KOPT-K1 (cell line): ENCODE data around the gene TSPAN14.

ENCODE experiments used
- H3K27ac ChIP-seq: fragments of 200-600 bp; sonication (generic); 2 replicates; pipeline ENCODE4 v1.5.1; 2016; ENCODE audit warnings: antibody characterized with exemption, mild to moderate bottlenecking, low read depth, low read length; ENCODE audit not compliant: poor library complexity, severe bottlenecking
- H3K36me3 ChIP-seq: fragments of 200-600 bp; sonication (generic); 2 replicates; pipeline ENCODE4 v1.5.1; 2017; ENCODE audit warnings: antibody characterized with exemption, mild to moderate bottlenecking, low read length, moderate library complexity; ENCODE audit not compliant: insufficient read depth
- H3K9me3 ChIP-seq: fragments of 200-600 bp; sonication (generic); 2 replicates; pipeline ENCODE4 v1.5.1; 2017; ENCODE audit warnings: antibody characterized with exemption, low read length, mild to moderate bottlenecking; ENCODE audit not compliant: insufficient read depth, poor library complexity, severe bottlenecking

The TSPAN14 gene

GRCh38 chr10:80458263-80458625 is 4.1 kb downstream of the TSPAN14 start:
- H3K9me3 ChIP-seq, result no peaks in the 10 kb centered on the region
- H3K36me3 ChIP-seq, result no peaks in the 10 kb centered on the region
- peak overlapping the region; percentile 73 for H3K27ac ChIP-seq

DNA sequence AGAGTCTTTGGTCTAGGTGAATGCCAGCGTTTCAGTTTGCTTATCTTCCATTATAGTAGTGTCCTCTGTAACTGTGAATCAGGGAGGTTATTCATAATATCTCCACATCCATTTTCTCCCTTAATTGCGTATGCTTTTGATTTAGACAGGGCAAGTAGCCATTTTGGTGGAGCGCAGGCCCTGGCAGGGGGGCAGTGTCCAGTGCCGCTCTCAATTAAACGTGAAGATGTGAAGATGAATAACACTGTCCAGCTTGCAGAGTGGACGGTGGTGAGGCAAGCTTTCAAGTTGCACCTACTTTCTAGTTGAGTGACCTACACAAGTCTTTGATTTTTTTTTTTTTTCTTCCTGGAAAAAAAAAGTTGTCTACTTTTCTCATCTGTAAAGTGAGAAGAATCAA is 4.5 kb downstream of the TSPAN14 start:
- Histone ChIP-seq H3K9me3 (no peaks in the 10 kb centered on the region), H3K27ac (peak overlapping the region; percentile 73), H3K36me3 (no peaks in the 10 kb centered on the region)

GRCh38 chr10:80459047-80459865 is 5.1 kb downstream of the TSPAN14 start:
- no peaks in the 10 kb centered on the region for H3K9me3 ChIP-seq
- no peaks in the 10 kb centered on the region for H3K36me3 ChIP-seq
- H3K27ac ChIP-seq, result peak overlapping the region; percentile 73

GRCh38 chr10:80460399-80461207 is 6.5 kb downstream of the TSPAN14 start:
- no peaks in the 10 kb centered on the region for H3K36me3 ChIP-seq
- H3K9me3 ChIP-seq, result no peaks in the 10 kb centered on the region
- peak overlapping the region; percentile 73 for H3K27ac ChIP-seq

DNA sequence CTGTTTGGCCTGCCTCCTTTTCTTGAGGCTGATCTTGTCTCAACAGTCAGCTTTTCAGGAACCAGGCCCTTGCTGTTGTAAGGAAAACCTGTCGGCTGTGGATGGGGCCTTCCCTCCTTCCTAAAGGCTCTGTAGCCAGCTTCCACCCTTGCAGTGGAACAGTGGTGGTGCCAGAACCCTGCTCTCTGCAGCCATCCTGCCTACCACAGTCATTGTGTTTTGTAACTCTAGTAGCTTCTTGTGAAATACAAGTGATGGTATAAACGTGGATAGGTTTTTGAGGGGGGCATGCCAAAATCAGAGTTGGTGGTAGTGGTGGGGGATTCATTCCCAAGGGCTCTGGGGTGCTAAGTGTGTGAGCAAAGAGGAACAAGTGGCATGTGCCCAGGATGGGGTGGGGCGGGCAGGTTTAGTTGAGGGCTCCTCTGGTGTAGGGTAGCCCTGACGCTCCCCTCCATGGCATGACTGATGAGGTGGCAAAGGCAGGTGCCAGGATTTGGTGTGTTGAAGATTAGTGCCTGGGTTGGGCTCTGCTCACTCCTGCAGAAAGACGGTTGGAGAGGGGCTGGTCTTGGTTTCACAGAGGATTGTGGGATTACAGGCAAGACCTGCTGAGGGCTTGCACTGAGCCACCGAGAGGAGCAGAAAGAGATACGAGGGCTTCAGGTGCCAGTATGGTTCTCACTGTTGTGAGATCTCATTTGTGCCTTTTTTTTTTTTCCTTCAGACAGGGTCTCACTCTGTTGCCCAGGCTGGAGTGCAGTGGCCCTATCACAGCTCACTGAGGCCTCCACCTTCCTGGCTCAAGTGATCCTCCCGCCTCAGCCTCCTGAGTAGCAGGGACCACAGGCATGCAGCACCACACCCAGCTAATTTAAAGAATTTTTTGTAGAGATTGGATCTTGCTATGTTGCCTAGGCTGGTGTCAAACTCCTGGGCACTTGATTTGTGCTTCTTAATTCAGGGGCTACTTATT is 7.4 kb downstream of the TSPAN14 start:
- H3K27ac ChIP-seq, result peak overlapping the region; percentile 73
- H3K9me3 ChIP-seq, result no peaks in the 10 kb centered on the region
- no peaks in the 10 kb centered on the region for H3K36me3 ChIP-seq

DNA sequence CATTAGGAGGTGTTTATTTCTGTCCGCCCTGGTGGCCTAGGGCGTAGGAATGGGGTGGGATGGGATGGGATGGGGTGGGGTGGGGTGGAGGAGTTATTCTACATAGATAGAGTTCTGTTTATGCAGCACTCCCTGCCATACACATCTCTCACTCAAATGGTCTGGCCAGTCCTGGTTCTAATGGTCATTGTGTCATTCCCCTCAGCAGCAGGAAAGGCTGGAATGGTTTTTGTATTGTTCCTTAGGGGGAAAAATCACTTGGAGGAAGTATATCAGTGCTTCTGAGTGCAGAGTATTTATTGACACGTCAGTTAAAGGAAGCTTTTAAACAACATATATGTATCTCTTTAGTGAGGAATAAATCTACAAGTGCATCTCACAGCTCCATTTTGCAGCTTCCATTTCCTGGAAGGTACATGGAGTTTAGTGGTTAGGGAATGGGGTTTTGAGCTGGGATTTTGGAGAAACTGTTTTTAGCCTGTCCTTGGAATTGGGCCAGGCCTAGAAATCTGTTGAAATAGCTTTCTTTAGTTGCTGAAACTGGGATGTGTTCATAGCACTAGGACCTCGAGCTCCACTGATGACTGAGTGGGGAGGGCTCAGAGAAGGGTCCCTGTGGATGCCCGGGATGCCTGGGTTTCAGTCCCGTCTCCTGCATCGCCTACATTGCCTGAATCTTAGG is 8.3 kb downstream of the TSPAN14 start:
- Histone ChIP-seq H3K27ac (peak overlapping the region; percentile 73), H3K36me3 (no peaks in the 10 kb centered on the region), H3K9me3 (no peaks in the 10 kb centered on the region)

- Histone ChIP-seq H3K9me3 (no peaks in the 10 kb centered on the region), H3K36me3 (no peaks in the 10 kb centered on the region), H3K27ac (peak overlapping the region; percentile 89)
Observed at GRCh38 chr10:80462981-80463741, 9.1 kb downstream of the TSPAN14 start.

- H3K36me3 ChIP-seq, result no peaks in the 10 kb centered on the region
- no peaks in the 10 kb centered on the region for H3K9me3 ChIP-seq
- H3K27ac ChIP-seq, result peak overlapping the region; percentile 89
Observed at GRCh38 chr10:80463868-80464267, 9.8 kb downstream of the TSPAN14 start.

DNA sequence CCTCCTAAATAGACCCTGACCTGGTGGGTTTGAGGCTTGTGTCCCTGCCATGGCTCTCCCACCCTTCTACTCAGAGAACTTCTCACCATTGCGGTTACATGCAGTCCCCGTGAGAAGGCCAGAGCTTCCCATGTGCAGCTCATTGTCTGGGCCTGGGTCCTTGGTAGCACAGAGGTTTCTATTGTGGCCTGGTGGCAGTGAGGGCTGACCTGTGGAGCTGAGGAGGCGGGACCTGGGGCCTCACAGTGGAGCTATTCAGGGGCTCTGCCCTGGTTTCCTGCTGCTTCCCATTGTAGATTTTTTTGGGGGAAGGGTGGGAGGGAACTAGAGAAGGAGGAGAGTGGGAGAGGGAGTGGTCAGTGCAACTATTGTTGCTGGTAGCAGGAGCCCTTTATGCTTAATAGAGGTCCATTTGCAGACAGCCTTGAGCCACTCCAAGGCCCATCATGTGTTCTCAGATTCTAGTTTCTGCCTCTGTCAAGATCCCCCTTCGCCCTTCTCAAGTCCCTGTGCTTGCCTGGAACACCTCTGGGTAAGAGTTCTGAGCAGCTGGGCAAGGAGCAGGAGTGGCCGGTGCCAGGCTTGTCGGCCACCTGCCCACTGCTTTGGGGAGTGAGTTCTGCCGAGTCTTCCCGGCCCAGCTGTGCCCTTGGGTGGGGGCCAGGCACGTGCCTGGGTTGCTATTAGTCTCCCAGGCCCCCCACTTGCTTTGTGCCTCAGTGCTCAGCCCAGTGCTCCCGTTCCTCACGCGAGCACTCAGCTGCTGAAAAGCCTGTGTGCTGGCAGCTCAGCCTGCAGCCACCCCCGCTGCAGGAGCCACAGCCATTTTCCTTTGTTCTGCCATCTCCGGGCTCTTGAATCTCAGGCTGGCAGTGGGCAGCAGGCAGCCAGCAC is 10.7 kb downstream of the TSPAN14 start:
- Histone ChIP-seq H3K27ac (peak overlapping the region; percentile 89), H3K36me3 (no peaks in the 10 kb centered on the region), H3K9me3 (no peaks in the 10 kb centered on the region)

- no peaks in the 10 kb centered on the region for H3K36me3 ChIP-seq
- H3K27ac ChIP-seq, result peak overlapping the region; percentile 89
- H3K9me3 ChIP-seq, result no peaks in the 10 kb centered on the region
Observed at GRCh38 chr10:80465451-80465835, 11.3 kb downstream of the TSPAN14 start.

DNA sequence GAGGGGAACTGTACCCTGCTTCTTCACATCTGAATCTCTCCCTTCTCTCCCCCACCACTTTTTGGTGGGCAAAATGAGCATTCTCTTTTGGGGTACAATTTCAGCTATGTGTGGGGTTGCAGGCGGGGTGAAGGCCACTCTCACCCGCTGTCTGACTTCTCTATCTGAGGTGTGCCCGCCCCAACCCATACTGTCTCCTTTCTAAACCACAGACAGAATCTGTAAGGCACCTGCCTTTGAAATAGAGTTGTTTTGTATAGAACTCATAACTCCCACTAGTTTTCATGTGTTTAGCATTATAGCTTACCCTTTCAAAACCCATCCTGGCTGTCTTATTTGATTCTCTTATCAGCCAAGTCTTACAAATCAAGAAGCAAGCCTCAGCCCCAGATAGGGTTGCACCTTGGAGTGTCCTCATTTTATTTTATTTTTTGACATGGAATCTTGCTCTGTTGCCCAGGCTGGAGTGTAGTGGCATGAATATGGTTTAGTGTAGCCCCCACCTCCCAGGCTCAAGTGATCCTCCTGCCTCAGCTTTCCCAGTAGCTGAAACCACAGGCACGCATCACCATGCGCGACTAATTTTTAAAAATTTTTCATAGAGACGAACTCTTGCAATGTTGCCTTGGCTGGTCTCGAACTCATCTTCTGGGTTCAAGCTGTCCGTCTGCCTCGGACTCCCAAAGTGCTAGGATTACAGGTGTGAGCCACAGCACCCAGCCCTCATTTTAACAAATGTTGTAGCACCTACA is 11.9 kb downstream of the TSPAN14 start:
- Histone ChIP-seq H3K36me3 (no peaks in the 10 kb centered on the region), H3K27ac (peak overlapping the region; percentile 89), H3K9me3 (no peaks in the 10 kb centered on the region)

GRCh38 chr10:80466724-80467326 is 12.7 kb downstream of the TSPAN14 start:
- no peaks in the 10 kb centered on the region for H3K36me3 ChIP-seq
- H3K27ac ChIP-seq, result peak overlapping the region; percentile 89
- no peaks in the 10 kb centered on the region for H3K9me3 ChIP-seq
